Stimulated activated CD8-positive, alpha-beta memory T cell treated with anti-CD3 and anti-CD28 coated beads, Interleukin-12 subunit alpha, Interleukin-12 subunit beta, amount 100 ng/mL, for 24 hours (primary cell): ENCODE results near the gene NOPCHAP1.
"Not testable (repeated sequence)": the region's sequence is repeated elsewhere in the genome, so short reads cannot be mapped to it uniquely, and the experiment has no call there.

Source experiments
- DNase-seq: peaks from one replicate; pipeline ENCODE4 v3.0.0-alpha.2; 2020; ENCODE audit errors: extremely low read depth

Gene NOPCHAP1, protein sequence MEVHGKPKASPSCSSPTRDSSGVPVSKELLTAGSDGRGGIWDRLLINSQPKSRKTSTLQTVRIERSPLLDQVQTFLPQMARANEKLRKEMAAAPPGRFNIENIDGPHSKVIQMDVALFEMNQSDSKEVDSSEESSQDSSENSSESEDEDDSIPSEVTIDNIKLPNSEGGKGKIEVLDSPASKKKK

DNA sequence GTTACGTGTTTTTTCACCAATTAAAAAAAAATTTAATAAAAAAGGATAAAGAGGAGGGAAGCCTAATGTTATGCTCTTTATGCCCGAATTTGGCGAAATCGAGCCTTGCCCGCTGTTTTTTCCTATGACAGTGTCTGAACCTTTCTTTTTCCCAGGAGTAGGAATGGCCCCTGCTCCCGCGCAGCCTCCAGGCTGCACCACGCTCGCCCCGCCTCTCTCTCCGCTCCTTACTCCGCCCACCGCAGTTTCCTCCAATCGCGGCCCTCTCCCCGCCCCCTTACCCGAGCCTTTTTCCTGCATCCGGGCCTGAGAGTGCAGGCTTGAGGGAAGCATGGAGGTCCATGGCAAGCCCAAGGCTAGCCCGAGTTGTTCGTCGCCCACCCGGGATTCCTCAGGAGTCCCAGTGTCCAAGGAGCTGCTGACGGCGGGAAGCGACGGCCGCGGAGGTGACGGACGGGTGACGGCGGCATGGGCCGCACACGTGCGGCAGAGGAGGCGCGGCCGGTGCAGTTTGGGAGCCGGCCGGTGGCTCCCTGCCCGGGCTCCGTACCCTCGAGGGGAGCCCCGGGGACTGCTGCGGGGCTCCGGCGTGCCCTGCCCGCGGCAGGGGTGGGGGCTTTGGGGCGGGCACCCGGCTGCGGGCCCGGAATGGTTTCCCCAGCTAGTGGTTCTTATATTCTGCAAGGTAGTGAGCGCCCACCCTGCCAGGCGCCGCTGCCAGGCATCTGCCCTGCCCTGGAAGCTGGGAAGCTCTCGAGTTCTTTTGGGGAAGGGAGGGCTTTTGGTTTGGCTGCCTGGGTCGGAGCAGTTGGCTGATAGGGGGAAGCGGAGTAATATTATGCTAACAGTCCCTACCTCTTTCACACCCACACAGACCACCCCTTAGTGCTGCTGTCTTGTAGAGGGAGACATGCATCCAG, at the start of gene NOPCHAP1:
NOPCHAP1 (plus strand) TSS at position 295 of the 920 bp plus-strand sequence; CDS start at position 332, 37 bp downstream.
- peak; percentile 69 for DNase-seq

GRCh38 chr12:104938371-104938770, 47.7 kb upstream of the NOPCHAP1 start:
- no peak for DNase-seq

GRCh38 chr12:104939089-104939488, 47.0 kb upstream of the NOPCHAP1 start:
- no peak for DNase-seq

- DNase-seq: no peak
Observed at GRCh38 chr12:104941454-104941853, 44.7 kb upstream of the NOPCHAP1 start.

- DNase-seq: no peak
Observed at GRCh38 chr12:104942075-104942474, 44.0 kb upstream of the NOPCHAP1 start.

- DNase-seq: not testable (repeated sequence)
Observed at GRCh38 chr12:104943401-104943800, 42.7 kb upstream of the NOPCHAP1 start.

GRCh38 chr12:104944252-104944651, 41.9 kb upstream of the NOPCHAP1 start:
- no peak for DNase-seq

- not testable (repeated sequence) for DNase-seq
Observed at GRCh38 chr12:104948716-104949115, 37.4 kb upstream of the NOPCHAP1 start.

- DNase-seq: no peak
Observed at GRCh38 chr12:104951759-104952509, 34.2 kb upstream of the NOPCHAP1 start.

- DNase-seq: no peak
Observed at GRCh38 chr12:104952816-104953215, 33.3 kb upstream of the NOPCHAP1 start.

DNA sequence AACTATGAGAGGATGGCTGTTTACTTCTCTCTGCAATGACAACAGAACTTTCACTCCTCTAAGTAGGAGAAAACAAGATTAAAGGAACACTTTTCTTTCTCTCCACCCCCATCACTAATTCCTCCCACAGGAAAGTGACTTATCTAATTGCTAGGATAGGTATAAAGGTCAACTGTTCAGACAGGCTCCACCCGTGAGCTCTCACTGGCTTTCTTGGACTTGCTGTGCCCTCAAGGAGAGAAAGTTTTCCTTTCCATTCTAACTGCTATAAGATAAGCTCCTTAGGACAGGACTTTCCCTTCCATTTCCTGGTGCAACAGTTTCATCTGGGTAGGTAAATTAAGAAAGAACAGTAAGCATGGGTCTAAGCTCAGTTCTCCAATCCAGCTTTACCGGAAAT, 32.8 kb upstream of the NOPCHAP1 start:
- no peak for DNase-seq

- no peak for DNase-seq
Observed at GRCh38 chr12:104955703-104956102, 30.4 kb upstream of the NOPCHAP1 start.

GRCh38 chr12:104956870-104957718, 29.0 kb upstream of the NOPCHAP1 start:
- no peak for DNase-seq

- DNase-seq: peak; percentile 5
Observed at GRCh38 chr12:104957719-104958000, 28.5 kb upstream of the NOPCHAP1 start.

GRCh38 chr12:104958001-104958804, 27.9 kb upstream of the NOPCHAP1 start, which contains the start of gene SLC41A2:
TSS of gene SLC41A2 (minus strand) at chr12:104958290. CDS start at chr12:104928527, 29,763 bp downstream.
- DNase-seq: peak; percentile 42

GRCh38 chr12:104958805-104959334, 27.2 kb upstream of the NOPCHAP1 start:
- no peak for DNase-seq

GRCh38 chr12:104959335-104959841, 26.7 kb upstream of the NOPCHAP1 start:
- DNase-seq: no peak

DNA sequence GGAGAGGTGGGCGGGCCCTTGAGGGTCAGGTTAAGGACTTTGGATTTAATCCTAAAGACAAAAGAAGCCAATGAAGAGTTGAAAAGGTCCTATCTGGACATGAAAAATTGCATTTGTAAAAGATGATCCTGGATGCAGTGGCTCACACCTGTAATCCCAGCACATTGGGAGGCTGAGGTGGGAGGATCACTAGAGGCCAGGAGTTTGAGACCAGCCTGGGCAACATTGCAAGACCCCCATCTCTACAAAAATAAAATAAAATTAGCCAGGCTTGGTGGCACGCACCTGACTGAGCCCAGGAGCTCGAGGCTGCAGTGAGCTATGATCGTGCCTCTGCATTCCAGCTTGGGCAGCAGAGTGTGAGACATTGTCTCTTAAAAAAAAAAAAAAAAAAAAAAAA, 25.7 kb upstream of the NOPCHAP1 start:
- no peak for DNase-seq

DNA sequence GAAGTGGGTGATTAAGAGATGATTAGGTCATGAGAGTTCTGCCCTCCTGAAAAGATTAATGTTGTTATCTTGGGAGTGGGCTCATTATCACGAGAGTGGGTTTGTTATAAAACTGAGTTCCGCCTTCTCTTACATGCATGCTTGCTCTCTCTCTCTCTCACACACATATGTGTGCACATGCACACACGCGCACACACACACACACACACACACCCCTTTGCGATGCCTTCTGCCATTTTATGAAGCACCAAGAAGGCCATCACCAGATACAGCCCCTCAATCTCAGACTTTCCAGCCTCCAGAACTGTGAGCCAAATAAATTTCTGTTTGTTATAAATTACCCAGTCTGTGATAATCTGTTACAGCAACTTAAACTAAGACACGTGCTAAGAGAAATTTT, 22.4 kb upstream of the NOPCHAP1 start:
- no peak for DNase-seq
